Tibial artery (tissue), 4 donors: ENCODE data around the gene SLC6A17.

Experiments
- DNase-seq, 2 donors: peaks; one replicate each; pipeline ENCODE4 v3.0.0-alpha.2; 2019
- H3K27ac ChIP-seq, 2 donors: fragments of 200-600 bp; sonication (generic) in 1 of 2; 1 replicate in 1 of 2; 2 replicates in 1 of 2; pipeline ENCODE4 v1.5.1; 2018 to 2019; ENCODE audit warnings: mild to moderate bottlenecking in 1 of 2
- H3K27me3 ChIP-seq, 2 donors: fragments of 200-600 bp; sonication (generic) in 1 of 2; one replicate each; pipeline versions ENCODE4 v1.5.1 to v1.6.0; 2016 to 2019
- H3K36me3 ChIP-seq, 3 donors: fragments of 200-600 bp; sonication (generic) in 2 of 3; one replicate each; pipeline ENCODE4 v1.5.1; 2016 to 2019; ENCODE audit warnings: mild to moderate bottlenecking in 2 of 3
- H3K4me1 ChIP-seq, 4 donors: fragments of 200-600 bp; sonication (generic) in 2 of 4; 1 replicate in 3 of 4; 2 replicates in 1 of 4; pipeline ENCODE4 v1.5.1; 2016 to 2019
- H3K4me3 ChIP-seq, 2 donors: fragments of 200-600 bp; sonication (generic) in 1 of 2; 1 replicate in 1 of 2; 2 replicates in 1 of 2; pipeline ENCODE4 v1.5.1; 2018 to 2019; ENCODE audit warnings: mild to moderate bottlenecking in 2 of 2
- H3K9me3 ChIP-seq, 3 donors: fragments of 200-600 bp; sonication (generic) in 1 of 3; one replicate each; pipeline ENCODE4 v1.5.1; 2016 to 2019
- intact Hi-C: fragments of 100-400 bp; cut with DNase I; formaldehyde crosslinking; loops from one replicate; pipeline ENCODE4 v1.15.0; 2023; ENCODE audit warnings: low total_unique reads
- TF ChIP-seq, protein P1 (sequence below), 2 experiments: fragments of 200-600 bp in 1 of 2; fragments of 450-650 bp in 1 of 2; IDR thresholded peaks; one replicate each; pipeline ENCODE4 v1.5.1; 2017 to 2019; ENCODE audit warnings: antibody characterized with exemption in 2 of 2, mild to moderate bottlenecking in 1 of 2, moderate library complexity in 1 of 2

SLC6A17 gene

DNA sequence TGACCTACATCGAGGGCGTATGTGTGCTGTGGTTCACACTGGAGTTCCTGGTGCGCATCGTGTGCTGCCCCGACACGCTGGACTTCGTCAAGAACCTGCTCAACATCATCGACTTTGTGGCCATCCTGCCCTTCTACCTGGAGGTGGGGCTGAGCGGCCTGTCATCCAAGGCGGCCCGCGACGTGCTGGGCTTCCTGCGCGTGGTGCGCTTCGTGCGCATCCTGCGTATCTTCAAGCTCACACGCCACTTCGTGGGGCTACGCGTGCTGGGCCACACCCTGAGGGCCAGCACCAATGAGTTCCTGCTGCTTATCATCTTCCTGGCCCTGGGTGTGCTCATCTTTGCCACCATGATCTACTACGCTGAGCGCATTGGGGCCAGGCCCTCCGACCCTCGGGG is 72.8 kb downstream of the SLC6A17 start:
- H3K27ac ChIP-seq = no peak overlapping the region
- no peak for DNase-seq
- no peak overlapping the region for H3K4me3 ChIP-seq
- TF ChIP-seq, protein P1, sequence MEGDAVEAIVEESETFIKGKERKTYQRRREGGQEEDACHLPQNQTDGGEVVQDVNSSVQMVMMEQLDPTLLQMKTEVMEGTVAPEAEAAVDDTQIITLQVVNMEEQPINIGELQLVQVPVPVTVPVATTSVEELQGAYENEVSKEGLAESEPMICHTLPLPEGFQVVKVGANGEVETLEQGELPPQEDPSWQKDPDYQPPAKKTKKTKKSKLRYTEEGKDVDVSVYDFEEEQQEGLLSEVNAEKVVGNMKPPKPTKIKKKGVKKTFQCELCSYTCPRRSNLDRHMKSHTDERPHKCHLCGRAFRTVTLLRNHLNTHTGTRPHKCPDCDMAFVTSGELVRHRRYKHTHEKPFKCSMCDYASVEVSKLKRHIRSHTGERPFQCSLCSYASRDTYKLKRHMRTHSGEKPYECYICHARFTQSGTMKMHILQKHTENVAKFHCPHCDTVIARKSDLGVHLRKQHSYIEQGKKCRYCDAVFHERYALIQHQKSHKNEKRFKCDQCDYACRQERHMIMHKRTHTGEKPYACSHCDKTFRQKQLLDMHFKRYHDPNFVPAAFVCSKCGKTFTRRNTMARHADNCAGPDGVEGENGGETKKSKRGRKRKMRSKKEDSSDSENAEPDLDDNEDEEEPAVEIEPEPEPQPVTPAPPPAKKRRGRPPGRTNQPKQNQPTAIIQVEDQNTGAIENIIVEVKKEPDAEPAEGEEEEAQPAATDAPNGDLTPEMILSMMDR (IDR thresholded peaks at IDR 0.05) = no peak
- peaks cover 12 to 87% (median 53%) of the 10 kb centered on the region in 3 donors for H3K36me3 ChIP-seq
- peaks cover 0 to 2% (median 0%) of the 10 kb centered on the region in 4 donors for H3K4me1 ChIP-seq
- no peaks in the 10 kb centered on the region for H3K27me3 ChIP-seq
- H3K9me3 ChIP-seq = no peaks in the 10 kb centered on the region
- intact Hi-C loops = no loop called here

GRCh38 chr1:110223581-110223980 is 73.3 kb downstream of the SLC6A17 start:
- TF ChIP-seq, protein P1 (IDR thresholded peaks at IDR 0.05) = no peak
- intact Hi-C loops = no loop called here
- no peak overlapping the region for H3K27ac ChIP-seq
- H3K36me3 ChIP-seq = peaks cover 15 to 91% (median 57%) of the 10 kb centered on the region in 3 donors
- no peaks in the 10 kb centered on the region for H3K9me3 ChIP-seq
- peaks cover 0 to 4% (median 0%) of the 10 kb centered on the region in 4 donors for H3K4me1 ChIP-seq
- DNase-seq = no peak
- H3K27me3 ChIP-seq = no peaks in the 10 kb centered on the region
- no peak overlapping the region for H3K4me3 ChIP-seq

DNA sequence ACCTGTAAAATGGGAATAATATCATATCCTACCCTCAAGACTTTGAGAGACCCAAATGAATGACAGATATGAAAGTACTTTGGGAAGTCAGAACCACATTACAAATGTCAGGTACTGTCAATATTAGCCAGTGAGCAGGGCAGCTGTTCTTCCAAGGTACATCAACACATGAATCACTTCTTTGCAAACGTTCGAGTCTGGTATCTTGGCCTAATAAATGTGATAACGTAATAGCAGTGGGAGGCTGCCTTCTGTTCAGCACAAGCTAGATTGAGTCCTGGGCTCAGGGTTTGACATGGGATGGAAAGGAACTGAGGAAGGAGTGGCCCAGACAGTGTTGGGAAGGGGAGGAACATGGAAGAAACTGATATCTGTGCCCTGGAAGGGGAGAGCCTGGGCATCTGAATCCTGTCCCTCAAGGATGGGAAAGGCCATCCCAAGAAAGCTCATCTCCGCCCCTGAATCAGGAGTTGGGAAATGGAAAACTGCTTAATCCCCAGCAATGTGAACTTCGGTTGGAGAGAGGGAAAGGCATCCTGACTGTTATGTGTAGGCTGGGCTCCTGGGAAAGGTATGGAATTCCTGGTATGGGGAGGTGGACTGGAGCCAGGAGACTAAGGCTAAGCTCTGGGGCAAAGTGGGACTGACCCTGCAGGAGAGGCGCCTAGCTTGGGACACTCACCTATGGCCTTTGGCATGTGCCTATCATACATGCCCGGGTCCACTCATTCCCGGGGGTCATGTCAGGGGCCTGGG is 74.1 kb downstream of the SLC6A17 start:
- Histone ChIP-seq H3K4me3 (no peak overlapping the region), H3K4me1 (peaks cover 0 to 7% (median 0%) of the 10 kb centered on the region in 4 donors), H3K36me3 (peaks cover 23 to 94% (median 66%) of the 10 kb centered on the region in 3 donors), H3K27ac (no peak overlapping the region), H3K27me3 (no peaks in the 10 kb centered on the region), H3K9me3 (no peaks in the 10 kb centered on the region)
- intact Hi-C loops = no loop called here
- no peak for DNase-seq
- TF ChIP-seq, protein P1 (IDR thresholded peaks at IDR 0.05) = no peak

GRCh38 chr1:110225212-110225611 is 74.9 kb downstream of the SLC6A17 start:
- H3K9me3 ChIP-seq = no peaks in the 10 kb centered on the region
- TF ChIP-seq, protein P1 (IDR thresholded peaks at IDR 0.05) = no peak
- intact Hi-C loops = no loop called here

GRCh38 chr1:110225756-110226404 is 75.6 kb downstream of the SLC6A17 start:
- peaks cover 26 to 95% (median 77%) of the 10 kb centered on the region in 3 donors for H3K36me3 ChIP-seq
- TF ChIP-seq, protein P1 (IDR thresholded peaks at IDR 0.05) = no peak
- H3K9me3 ChIP-seq = no peaks in the 10 kb centered on the region
- H3K27me3 ChIP-seq = no peaks in the 10 kb centered on the region
- no peak overlapping the region for H3K27ac ChIP-seq
- intact Hi-C loops = no loop called here
- no peak for DNase-seq
- no peak overlapping the region for H3K4me3 ChIP-seq
- H3K4me1 ChIP-seq = peaks cover 0 to 16% (median 0%) of the 10 kb centered on the region in 4 donors

More at GRCh38 chr1:110225212-110225611, 74.9 kb downstream of the SLC6A17 start:
- Histone ChIP-seq H3K27ac (no peak overlapping the region), H3K36me3 (peaks cover 26 to 94% (median 70%) of the 10 kb centered on the region in 3 donors), H3K4me1 (peaks cover 0 to 10% (median 0%) of the 10 kb centered on the region in 4 donors), H3K4me3 (no peak overlapping the region), H3K27me3 (no peaks in the 10 kb centered on the region)
- DNase-seq = no peak
